ENCODE measurements around the gene ASTN2.

The ASTN2 gene

DNA sequence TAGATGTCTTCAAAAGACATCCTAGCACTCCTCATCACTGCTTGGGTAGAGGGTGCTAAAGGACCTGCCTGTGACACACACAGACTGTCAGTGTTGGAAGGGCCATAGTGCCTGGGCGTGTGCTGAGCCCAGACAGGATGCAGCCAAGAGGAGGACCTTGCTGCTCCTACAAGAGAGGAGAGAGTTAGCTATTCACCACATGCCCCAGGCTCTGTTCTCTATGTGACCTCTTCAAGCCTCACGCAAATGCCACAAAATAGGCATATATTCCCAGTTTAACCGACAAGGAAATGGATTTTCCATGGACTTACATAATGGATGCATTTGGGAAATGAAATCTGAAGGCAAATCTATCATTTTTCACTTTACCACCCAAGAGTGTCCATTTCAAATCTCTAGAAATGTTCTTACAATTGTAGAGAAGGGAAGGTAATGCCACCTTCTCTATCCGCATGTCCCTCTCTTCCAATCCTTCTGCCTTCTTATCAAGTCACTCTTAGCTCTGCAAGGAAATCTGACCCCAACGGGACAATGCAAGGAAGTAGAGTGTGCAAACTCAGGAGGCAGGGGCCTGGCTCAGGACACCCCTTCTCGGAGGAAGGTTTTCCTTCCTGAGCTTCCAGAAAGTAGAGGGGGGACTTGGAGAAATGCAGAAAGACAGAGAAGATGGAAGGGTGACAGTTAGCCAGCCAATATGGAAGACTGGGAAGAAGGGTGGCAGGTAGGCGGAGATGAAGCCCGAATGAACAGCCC is 678.3 kb downstream of the ASTN2 start:
- no peak for DNase-seq (ENCODE audit: low spot score)

DNA sequence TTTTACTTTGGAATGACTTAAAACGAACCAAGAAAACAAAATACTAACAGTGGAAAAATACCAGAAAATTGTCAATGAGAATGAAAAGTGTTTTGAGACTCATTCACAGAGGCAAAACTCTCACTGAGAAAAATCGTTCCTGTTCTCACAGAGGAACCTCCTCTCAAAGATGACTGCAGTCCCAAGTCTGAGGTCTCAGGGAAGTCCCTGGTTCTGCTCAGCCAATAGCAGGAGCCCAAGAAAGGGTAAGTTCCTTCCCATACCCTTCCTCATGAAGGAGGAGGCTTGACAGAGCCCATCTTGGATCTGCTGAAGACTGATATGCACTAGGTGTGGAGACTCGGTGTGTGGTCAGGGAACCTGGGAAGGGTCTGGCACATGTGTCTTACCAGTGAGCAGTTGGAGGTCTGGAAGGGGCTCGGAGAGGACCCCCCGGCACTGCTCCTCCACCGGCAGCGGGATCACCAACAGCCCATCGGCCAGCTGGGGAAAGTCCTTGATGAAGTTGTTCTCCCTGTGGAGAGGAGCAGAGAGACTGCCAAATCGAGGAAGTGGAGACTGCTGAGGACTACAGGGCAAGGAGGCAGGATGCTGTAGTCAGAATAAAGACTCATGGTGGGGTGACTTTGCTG is 681.7 kb downstream of the ASTN2 start:
- DNase-seq (ENCODE audit: low spot score) = no peak

DNA sequence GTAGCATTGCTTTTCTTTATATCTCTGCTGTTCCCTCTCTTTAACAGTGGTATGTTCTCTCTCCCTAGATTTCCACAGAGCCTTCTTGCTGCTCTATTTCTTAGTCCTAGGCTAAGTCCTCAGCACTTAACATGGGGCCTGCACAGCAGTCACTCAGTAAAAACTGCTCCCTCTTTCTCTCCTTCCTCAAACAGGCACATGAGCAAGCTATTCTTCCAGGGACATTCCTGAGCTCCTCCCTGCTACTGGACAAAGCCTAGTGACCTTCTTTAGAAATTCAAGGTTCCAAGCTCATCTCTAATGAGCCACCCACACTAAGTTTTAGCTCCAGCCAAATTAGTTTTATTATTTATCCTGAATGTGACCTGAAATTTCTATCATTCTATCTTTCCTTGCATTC is 688.3 kb downstream of the ASTN2 start:
- DNase-seq (ENCODE audit: low spot score) = no peak

DNA sequence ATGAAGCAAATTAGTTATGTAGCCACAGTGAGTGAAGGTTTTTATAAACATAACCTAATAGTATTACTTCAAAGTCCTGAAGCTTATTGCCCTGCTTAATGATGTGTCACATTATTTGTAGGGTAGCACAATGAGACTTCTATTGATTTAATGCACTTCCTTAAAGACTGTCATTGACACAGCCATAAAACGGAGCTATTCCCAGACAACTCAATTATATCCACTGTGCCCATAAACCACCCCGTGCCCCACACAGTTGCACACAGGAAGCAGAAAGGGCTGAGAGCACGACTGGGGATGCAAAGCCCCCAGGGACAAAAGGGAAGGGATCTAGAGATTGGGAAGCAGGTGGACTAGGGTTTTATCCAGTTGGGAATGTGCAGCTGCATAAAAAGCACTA is 690.7 kb downstream of the ASTN2 start:
- no peak for DNase-seq (ENCODE audit: low spot score)

DNA sequence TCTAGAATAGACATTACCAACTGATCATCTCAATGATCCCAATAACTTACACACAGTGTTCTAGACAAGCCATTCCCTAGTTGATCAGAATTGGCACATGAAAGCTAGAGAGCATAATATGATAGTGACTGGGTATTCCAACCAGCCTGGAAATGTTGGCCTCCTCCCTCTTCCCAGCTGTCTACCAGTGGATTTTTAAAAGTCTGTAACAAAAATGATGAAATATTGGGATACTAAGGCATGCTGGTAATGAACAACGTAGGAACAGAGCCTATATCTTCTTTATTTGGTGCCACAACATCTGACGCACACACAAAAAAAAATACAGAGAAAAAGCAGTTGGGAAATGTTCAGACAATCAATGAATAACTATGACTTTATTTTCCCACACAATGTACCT is 692.9 kb downstream of the ASTN2 start:
- no peak for DNase-seq (ENCODE audit: low spot score)

DNA sequence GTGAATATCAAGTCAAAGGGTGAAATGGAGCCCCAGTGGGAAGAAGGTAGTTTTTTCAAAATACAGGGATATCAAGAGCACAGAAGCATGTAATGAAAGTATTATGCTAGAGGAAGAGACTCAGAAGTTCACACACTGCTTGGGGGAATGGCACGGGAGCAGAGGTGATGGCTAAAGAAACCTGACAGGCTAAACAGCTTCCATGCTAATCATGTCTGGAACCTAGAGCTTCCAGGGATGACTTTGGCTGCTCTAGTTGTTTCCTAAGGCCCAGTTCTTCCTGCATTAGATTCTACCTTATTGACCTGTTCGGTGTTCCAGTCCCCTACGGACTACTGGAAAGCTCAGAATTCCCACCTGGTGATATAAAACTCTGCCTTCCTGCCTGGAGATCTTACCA is 693.4 kb downstream of the ASTN2 start:
- no peak for DNase-seq (ENCODE audit: low spot score)

DNA sequence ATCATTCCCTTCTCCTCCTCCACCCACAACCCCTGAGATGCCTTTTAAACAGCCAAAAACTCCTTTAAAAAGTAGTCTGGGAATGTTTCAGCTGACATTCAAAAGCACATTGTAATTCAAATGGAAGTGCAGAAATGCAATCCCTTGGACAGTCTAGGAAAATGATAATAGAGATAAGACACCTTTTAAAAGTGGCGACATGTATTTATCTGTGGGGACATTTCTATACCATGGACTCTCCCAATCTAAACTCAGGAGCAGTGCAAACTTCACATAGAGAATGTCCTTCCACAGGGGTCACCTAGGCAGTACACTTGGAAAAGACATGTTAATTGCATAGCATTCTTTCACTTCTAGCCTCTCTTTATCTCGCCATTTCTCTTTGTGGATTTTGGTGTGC is 694.7 kb downstream of the ASTN2 start:
- DNase-seq (ENCODE audit: low spot score) = no peak

DNA sequence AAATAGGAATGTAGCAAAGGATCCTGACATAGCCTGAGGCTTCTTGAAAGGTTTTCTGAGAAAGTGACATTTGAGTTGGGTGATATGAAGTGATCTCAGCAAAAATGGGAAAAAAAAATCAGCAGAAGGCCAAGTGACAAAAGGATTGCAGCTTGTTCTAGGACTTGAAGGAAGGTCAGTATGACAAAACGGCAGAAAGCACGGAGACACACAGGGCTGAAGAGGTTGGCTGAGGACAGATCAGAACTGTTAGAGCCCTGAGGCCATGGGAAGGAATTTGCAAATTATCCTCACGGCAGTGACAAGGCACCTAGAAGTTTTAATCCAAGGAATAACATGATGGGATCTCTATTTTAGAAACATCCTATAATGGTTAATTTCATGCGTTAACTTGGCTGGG is 696.7 kb downstream of the ASTN2 start:
- DNase-seq (ENCODE audit: low spot score) = no peak

DNA sequence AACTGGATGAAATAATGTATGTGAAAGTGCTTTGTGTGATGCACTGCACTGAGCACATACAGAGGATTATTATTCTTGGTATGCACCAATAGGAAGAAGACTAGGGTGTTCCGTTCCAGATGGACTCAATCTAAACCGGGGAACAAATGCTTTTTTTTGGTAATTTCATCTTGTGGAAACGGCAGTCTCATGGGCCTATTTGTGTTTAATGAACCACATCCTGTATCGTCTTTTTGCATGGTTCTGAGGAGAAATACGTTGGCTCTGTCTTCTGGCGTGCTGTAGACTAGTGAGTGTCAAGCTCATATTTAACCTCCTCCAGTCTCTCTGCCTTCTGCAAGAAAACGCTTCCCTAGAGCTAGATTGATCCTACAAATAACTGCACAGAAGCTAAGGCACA is 697.7 kb downstream of the ASTN2 start:
- no peak for DNase-seq (ENCODE audit: low spot score)

DNA sequence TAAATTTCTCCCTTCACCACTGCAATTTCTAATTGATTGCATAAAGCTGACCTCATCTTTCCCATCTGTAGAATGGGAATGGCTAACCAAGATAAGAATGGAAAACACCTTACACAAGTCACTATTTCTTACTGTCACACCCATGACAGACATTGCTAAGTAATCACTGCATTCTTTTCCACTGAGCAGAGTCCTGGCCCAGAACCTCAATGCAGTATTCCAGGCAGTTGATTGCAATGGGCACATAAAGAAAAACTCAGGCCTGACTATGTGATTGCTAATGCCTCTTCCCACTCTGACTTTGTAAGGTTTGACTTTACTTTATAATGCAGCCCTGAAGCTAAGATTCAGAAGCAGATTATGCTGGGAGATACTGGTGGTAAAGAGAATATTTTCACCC is 698.4 kb downstream of the ASTN2 start:
- no peak for DNase-seq (ENCODE audit: low spot score)

DNA sequence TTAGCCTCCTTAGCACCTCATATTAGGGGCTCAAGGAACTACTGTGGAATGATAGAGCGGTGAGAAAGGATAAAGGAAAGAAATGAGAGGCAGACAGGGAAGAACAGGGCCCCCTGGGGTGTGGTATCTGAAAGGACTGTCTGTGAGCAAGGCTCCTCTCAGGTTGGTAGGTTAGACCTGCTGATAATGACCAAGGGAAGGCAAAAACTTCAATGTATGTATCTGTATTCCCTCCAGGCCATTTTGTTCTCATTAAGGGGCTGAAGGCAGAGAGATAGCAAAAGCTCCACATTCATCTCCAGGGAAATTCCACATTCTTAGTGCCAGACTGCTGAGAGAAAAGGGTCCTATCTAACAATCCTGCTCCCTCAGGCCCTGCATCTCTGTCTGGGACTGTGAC is 699.1 kb downstream of the ASTN2 start:
- no peak for DNase-seq (ENCODE audit: low spot score)

DNA sequence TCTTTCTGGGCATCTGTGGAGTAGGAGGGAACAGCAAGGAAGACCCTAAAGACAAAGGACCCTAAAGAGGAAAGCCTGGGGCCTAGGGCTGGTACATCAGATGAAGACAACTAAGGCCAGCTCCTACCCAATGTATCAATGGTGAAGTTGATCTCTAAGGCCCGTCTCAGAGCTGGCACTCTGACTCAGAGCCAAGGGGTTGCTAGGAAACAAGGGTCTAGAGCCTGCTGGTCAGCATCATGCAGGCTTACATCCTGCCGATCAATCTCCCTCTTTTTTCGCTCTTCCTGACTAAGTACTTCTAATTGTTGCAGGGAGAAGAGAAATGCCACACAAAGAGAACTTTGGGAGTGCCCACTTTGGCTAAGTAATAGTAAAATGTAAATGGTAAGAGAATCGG is 701.6 kb downstream of the ASTN2 start:
- DNase-seq (ENCODE audit: low spot score) = no peak

DNA sequence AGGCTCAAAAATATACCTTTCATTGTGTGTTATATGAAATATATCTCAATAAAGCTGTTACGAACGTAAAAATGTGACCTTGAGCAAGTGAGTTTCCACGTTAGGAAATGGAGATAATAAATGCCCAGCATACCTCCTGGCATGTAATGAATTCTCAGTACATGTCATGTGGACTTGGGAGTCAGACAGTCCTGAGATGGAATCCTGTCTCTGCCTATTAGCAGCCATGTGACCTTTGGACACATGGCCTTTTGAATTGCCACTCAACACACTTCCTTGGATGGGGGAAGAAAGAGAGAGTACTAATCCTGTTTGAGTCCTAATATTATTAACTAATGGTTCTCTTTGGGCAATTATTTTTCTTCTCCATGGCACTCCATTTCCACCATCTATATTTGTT is 702.1 kb downstream of the ASTN2 start:
- no peak for DNase-seq (ENCODE audit: low spot score)

DNA sequence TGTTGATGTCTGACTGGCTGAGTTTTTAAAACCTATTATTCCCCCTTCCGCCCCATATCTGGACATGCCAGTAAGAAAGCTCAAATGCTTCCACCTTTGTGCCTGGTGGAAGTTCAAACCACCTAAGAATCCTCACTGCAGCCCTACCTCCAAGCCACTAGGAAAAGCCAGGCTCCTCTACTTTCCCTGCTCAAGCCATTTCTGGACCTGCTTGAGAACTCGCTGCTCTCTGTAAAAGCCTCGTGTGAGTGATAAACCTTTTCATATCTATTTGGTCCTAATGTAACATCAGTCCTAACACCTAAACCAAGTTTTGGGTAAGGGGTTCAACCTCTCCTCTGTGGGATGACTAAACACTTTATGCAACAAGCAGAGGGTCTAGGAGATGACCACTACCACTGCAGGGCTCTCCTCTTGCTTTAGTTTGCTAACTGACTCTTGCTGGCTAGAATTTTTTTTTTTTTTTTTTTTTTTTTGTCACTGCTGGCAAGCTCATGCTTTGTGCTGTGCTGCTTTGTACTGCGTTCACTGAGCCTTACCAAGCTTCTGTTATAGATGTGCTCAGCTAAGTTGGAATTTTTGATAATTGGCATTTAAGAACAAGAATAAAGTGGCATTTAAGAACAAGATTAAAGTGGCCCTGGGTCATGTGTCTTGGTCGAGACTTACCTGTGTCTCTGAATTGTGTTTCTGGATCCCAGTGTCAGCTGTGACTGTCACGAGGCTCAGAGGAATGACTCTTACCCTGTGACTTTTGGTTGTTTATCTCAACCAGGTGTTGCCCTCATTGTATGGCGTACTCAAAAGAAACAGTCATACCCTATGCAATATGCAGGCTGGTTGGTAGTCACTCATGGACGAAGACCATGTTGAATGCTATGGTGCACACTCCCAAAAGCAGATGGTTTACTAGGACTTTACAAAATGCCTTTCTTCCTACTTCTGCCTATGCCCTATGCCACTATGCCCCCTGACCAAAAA is 708.3 kb downstream of the ASTN2 start:
- no peak for DNase-seq (ENCODE audit: low spot score)

DNA sequence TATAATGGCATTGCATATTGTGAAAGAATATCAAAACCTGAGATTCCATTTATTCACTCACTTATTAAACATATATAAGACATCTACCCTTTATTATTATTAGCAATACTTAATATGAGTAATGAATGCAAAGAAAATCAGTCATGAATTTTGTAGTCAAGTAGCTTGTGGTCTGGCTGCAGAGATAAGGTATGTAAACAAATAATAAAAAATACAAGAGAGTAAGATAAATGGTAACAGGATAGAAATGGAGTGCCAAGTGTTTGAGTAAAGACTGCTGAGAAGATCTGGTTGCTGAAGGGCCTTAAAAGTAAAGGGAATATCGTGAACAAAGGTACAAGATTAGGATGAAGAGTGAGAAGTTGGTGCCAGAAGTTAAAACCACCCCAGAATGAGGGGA is 709.3 kb downstream of the ASTN2 start:
- no peak for DNase-seq (ENCODE audit: low spot score)

DNA sequence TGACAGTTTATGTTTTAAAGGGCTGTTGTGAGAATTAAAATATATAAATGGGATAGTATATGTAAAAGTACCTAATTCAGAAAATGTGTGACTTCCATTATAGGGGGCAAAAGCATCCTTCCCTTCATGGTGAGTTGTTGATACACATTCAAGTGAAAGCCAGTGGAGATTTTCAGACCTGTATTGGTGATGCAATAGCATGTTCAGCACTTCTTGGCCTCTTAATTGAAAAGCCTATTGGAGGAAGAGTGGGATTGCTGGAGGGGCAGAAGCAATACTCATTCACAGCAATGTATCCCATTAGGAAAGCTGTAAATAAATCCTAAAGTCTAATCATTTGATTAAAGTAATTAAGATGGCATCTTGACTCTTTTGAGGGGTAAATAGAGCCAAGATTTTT is 710.4 kb downstream of the ASTN2 start:
- DNase-seq (ENCODE audit: low spot score) = no peak

DNA sequence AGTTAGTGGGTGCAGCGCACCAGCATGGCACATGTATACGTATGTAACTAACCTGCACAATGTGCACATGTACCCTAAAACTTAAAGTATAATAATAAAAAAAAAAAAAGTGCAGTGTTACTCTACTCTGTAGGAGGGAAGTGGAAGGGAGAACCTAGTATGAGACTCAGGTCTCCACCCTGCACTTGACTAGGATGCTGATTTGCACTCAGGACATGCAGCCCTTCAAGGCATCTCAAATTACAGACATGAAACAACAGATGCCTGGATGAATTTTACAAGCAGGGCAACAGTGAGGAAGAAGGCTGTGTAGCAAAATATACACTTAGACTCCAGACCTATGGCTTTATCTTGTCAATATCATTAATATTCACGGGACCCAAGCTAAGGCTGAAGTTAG is 711.2 kb downstream of the ASTN2 start:
- DNase-seq (ENCODE audit: low spot score) = no peak

DNA sequence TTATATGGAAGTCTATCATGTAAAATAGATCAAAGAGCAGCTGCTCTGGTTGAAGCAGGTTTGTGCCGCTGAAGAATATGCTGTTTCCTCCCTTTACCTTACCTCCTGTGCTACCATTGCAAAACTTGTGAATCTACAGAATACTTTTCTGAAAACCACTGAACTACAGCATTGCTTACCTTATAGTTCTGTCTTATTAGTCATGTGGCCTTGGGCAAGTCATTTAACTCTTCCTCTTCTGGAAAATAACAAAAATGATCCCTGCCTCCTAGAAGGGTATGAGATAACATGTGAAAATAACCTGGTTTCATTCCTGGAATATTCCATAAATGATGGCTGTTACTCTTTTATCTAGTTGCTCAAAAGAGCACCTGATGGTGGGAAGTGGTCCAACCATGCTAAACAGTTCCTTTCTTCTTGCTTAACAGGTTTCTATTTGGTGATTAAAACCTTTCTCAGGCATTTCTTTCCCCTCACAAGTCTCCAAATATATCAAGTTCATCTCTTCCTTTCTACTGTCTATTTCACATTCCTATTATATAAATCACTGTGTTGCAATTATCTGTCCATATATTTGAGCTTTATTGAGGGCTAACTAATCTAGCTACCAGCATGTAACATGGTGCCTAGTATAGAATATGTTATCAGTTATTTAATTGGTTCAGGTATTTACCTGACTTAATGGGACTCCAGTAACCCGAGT is 712.8 kb downstream of the ASTN2 start:
- no peak for DNase-seq (ENCODE audit: low spot score)

DNA sequence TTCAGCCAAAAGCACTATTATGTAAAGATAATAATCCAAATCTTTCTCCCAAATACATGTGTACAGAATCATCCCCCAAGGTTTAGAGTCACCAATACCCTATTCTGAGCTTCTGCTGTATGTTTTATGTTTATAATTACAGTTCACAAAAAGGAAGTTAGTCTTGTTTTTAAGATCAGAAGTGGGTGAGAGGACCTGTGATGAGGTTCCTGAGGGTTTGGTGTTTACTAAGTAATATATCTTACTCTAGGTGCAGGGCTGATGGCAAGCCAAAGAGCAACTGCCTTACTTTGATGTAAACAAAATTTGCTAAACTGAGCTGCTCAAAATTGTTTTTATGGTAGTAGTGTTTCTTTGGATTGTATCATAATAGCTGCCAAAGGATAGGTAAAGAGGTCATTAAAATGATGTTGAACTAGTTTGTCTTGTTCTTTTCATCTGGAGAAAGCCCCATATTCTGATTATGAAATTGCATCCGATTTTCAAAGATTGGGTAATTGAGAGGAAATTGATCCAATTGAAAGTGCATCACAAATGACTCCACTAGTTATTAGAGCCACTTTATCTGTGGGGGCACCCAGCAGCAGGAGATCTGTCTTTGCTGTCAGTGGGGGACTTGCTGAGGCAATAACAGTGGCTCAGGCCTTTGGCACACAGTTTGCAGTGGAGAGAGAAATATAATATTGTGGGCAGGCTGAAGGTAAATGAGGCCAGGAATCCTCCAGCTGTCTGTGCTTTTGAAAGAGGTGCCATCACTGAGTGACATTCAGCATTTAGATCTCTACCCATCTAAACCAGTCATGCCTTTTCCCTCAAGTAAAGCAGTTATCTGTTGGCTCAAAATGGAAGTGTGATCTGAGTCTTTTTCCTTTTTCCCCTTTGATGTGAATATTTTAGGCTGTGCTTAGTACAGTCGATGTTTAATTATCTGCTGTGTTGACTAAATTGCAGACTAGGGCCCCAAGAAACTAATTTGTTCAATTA is 713.7 kb downstream of the ASTN2 start:
- no peak for DNase-seq (ENCODE audit: low spot score)

DNA sequence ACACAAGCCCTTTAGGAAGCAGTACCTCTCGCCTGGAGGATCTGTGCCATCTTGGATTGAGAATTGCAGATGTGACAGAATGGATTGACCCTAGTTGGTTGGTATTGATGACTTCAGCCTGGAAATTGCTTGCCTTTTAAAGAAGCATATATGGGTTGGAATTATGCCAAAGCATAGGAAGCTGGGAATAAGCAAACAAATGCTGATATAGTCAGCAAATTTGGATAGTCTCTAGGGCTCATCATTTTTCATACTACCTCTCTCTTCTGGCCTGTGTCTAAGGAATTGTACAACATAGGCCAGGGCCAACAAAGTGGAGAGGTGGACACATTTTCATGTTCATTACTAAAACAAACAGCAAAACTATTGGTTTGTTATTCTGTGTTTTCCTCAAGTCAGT is 714.6 kb downstream of the ASTN2 start:
- DNase-seq (ENCODE audit: low spot score) = no peak

DNA sequence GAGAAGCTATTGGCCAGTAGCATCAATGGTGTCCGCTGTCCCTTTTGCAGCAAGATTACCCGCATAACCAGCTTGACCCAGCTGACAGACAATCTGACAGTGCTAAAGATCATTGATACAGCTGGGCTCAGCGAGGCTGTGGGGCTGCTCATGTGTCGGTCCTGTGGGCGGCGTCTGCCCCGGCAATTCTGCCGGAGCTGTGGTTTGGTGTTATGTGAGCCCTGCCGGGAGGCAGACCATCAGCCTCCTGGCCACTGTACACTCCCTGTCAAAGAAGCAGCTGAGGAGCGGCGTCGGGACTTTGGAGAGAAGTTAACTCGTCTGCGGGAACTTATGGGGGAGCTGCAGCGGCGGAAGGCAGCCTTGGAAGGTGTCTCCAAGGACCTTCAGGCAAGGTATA is 717.0 kb downstream of the ASTN2 start:
- no peak for DNase-seq (ENCODE audit: low spot score)

All from germinal center (tissue), 1 donor.